SH-SY5Y (cell line): Measurements from ENCODE around the gene GAST.

ENCODE experiments used
- GATA2 ChIP-seq: IDR thresholded peaks from 2 replicates; pipeline ENCODE4 v1.6.1; 2011; ENCODE audit warnings: mild to moderate bottlenecking, low read depth, low read length
- GATA3 ChIP-seq: IDR thresholded peaks from 2 replicates; pipeline ENCODE4 v1.6.1; 2011; ENCODE audit warnings: low read depth, mild to moderate bottlenecking, low read length, moderate library complexity

GRCh38 chr17:41751288-41751687 is 39.2 kb downstream of the GAST start:
- TF ChIP-seq GATA2 (no peak), GATA3 (no peak)
